ENCODE results near the gene CYP27C1. TPM values are rescaled to one million over a fixed set of nuclear protein-coding genes. Genes with fewer than 3 reads are reported as not detected.

The CYP27C1 gene
- polyA plus RNA-seq, 1 experiment, result 0.28 TPM

GRCh38 chr2:127158614-127159290, 61.3 kb downstream of the CYP27C1 start:
- no peak overlapping the region for H3K4me3 ChIP-seq (ENCODE audit: low read depth, low read length)
- CTCF ChIA-PET, result interaction anchor here (2.0 to 2.7 kb wide), 2 partner anchors 9 to 15 kb away, joined by 5 to 12 read pairs; no protein-coding TSS in a partner anchor
- DNase-seq (ENCODE audit: low read depth), result no peak

GRCh38 chr2:127157651-127158485, 62.2 kb downstream of the CYP27C1 start:
- no peak for DNase-seq (ENCODE audit: low read depth)
- ChIA-PET POLR2A (interaction anchor here (0.6 kb wide), 1 partner anchor 15 kb away, joined by 5 read pairs; no protein-coding TSS in a partner anchor), CTCF (interaction anchor here (2.0 kb wide), 1 partner anchor 10 kb away, joined by 5 read pairs; no protein-coding TSS in a partner anchor)
- TF ChIP-seq CTCF (IDR thresholded peaks at IDR 0.05; ENCODE audit: insufficient read depth, low read depth, low read length), result no peak
- Histone ChIP-seq H3K4me3 (ENCODE audit: low read depth, low read length) (no peak overlapping the region), H3K27me3 (ENCODE audit: control insufficient read depth, insufficient read depth, low read length) (0 out of 2 replicates have a peak, but pooled peaks cover 2% of the 10 kb centered on the region), H3K36me3 (ENCODE audit: control insufficient read depth, insufficient read depth, low read length) (no peaks in the 10 kb centered on the region)

More at GRCh38 chr2:127158614-127159290, 61.3 kb downstream of the CYP27C1 start:
- Histone ChIP-seq H3K27me3 (ENCODE audit: control insufficient read depth, insufficient read depth, low read length) (0 out of 2 replicates have a peak, but pooled peaks cover 3% of the 10 kb centered on the region), H3K36me3 (ENCODE audit: control insufficient read depth, insufficient read depth, low read length) (no peaks in the 10 kb centered on the region)
- POLR2A ChIA-PET, result no interaction called here
- no peak for TF ChIP-seq CTCF (IDR thresholded peaks at IDR 0.05; ENCODE audit: insufficient read depth, low read depth, low read length)

GRCh38 chr2:127157114-127157513, 63.0 kb downstream of the CYP27C1 start:
- no peak for TF ChIP-seq CTCF (IDR thresholded peaks at IDR 0.05; ENCODE audit: insufficient read depth, low read depth, low read length)
- no peaks in the 10 kb centered on the region for H3K36me3 ChIP-seq (ENCODE audit: control insufficient read depth, insufficient read depth, low read length)
- no peak for DNase-seq (ENCODE audit: low read depth)
- CTCF ChIA-PET, result no interaction called here
- POLR2A ChIA-PET, result no interaction called here
- H3K4me3 ChIP-seq (ENCODE audit: low read depth, low read length), result no peak overlapping the region
- H3K27me3 ChIP-seq (ENCODE audit: control insufficient read depth, insufficient read depth, low read length), result 0 out of 2 replicates have a peak, but pooled peaks cover 2% of the 10 kb centered on the region

- DNase-seq (ENCODE audit: low read depth), result no peak
- Histone ChIP-seq H3K4me3 (ENCODE audit: low read depth, low read length) (no peak overlapping the region), H3K36me3 (ENCODE audit: control insufficient read depth, insufficient read depth, low read length) (no peaks in the 10 kb centered on the region), H3K27me3 (ENCODE audit: control insufficient read depth, insufficient read depth, low read length) (no peaks in the 10 kb centered on the region)
- TF ChIP-seq CTCF (IDR thresholded peaks at IDR 0.05; ENCODE audit: insufficient read depth, low read depth, low read length), result no peak
- CTCF ChIA-PET, result interaction anchor here (0.8 kb wide), 1 partner anchor 9 kb away, joined by 3 read pairs; no protein-coding TSS in a partner anchor
- POLR2A ChIA-PET, result no interaction called here
Observed at GRCh38 chr2:127155947-127156346, 64.2 kb downstream of the CYP27C1 start.

GRCh38 chr2:127155028-127155581, 65.0 kb downstream of the CYP27C1 start:
- CTCF ChIA-PET, result interaction anchor here (1.9 kb wide), 1 partner anchor 18 kb away, joined by 7 read pairs; no protein-coding TSS in a partner anchor
- POLR2A ChIA-PET, result no interaction called here
- no peak for TF ChIP-seq CTCF (IDR thresholded peaks at IDR 0.05; ENCODE audit: insufficient read depth, low read depth, low read length)
- Histone ChIP-seq H3K27me3 (ENCODE audit: control insufficient read depth, insufficient read depth, low read length) (no peaks in the 10 kb centered on the region), H3K4me3 (ENCODE audit: low read depth, low read length) (no peak overlapping the region), H3K36me3 (ENCODE audit: control insufficient read depth, insufficient read depth, low read length) (no peaks in the 10 kb centered on the region)
- no peak for DNase-seq (ENCODE audit: low read depth)

All from BJ (cell line).